SK-N-MC (cell line): ENCODE results near the gene UCP3.

ENCODE experiments used
- EZH2 ChIP-seq: fragments of 200-600 bp; sonication (generic); IDR thresholded peaks from one replicate; pipeline ENCODE4 v1.6.1; 2017; ENCODE audit warnings: antibody characterized with exemption
- POLR2AphosphoS5 ChIP-seq: IDR thresholded peaks from 2 replicates; pipeline ENCODE4 v1.6.1; 2012; ENCODE audit warnings: mild to moderate bottlenecking, low read depth, low read length, borderline replicate concordance

DNA sequence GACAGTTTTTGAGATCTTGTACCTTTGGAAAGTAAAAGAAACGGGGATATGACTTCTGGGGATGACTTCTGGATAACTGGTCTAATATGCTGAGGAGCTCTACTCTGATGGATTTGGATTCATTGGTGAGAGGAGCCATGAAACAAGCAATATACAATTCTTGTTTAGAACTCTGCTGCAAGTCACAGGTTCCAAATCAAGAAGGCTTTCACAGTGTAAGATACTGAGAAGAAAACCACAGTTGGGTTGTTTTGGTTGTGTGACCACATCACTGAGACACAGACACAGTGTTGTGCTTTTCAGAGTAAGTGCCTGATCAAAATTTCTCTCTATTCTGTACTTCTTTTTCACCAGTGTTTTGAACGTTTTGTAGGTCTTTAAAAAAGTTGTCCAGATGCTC lies 13.2 kb downstream of the UCP3 start:
- TF ChIP-seq EZH2 (no peak), POLR2AphosphoS5 (no peak)
